Parathyroid adenoma (tissue), 2 donors: ENCODE results near the gene CHMP5.

Experiments used
- H2AFZ ChIP-seq: fragments of 300-600 bp; sonication (generic); one replicate; pipeline ENCODE4 v1.7.0; 2017; ENCODE audit warnings: antibody characterized with exemption, mild to moderate bottlenecking
- H3K27ac ChIP-seq: fragments of 300-600 bp; sonication (generic); one replicate; pipeline ENCODE4 v1.7.0; 2017
- H3K27me3 ChIP-seq: fragments of 300-600 bp; sonication (generic); one replicate; pipeline ENCODE4 v1.7.0; 2017; ENCODE audit warnings: low read length; ENCODE audit not compliant: control insufficient read depth, insufficient read depth
- H3K36me3 ChIP-seq: fragments of 300-600 bp; sonication (generic); one replicate; pipeline ENCODE4 v1.7.0; 2017; ENCODE audit warnings: low read length; ENCODE audit not compliant: control insufficient read depth, insufficient read depth
- H3K4me1 ChIP-seq: fragments of 300-600 bp; sonication (generic); one replicate; pipeline ENCODE4 v1.7.0; 2017; ENCODE audit warnings: control low read depth
- H3K4me2 ChIP-seq: fragments of 300-600 bp; sonication (generic); one replicate; pipeline ENCODE4 v1.7.0; 2017; ENCODE audit warnings: low read length
- H3K4me3 ChIP-seq: fragments of 300-600 bp; sonication (generic); one replicate; pipeline ENCODE4 v1.7.0; 2017; ENCODE audit warnings: low read depth, low read length
- H3K79me2 ChIP-seq: fragments of 300-600 bp; sonication (generic); one replicate; pipeline ENCODE4 v1.7.0; 2017; ENCODE audit warnings: control low read depth
- H3K9ac ChIP-seq: fragments of 300-600 bp; sonication (generic); one replicate; pipeline ENCODE4 v1.7.0; 2017; ENCODE audit warnings: mild to moderate bottlenecking
- H3K9me3 ChIP-seq: fragments of 300-600 bp; sonication (generic); one replicate; pipeline ENCODE4 v1.7.0; 2017; ENCODE audit warnings: low read length; ENCODE audit not compliant: control insufficient read depth
- CTCF ChIP-seq: fragments of 300-600 bp; sonication (generic); IDR thresholded peaks from one replicate; pipeline ENCODE4 v1.7.0; 2017; ENCODE audit warnings: antibody characterized with exemption, mild to moderate bottlenecking
- donor health status: primary hyperparathyroidism.

CHMP5 gene

GRCh38 chr9:33254211-33254610, 10.6 kb upstream of the CHMP5 start:
- no peak overlapping the region for H3K4me3 ChIP-seq
- H3K27me3 ChIP-seq = no peaks in the 10 kb centered on the region
- no peak overlapping the region for H3K27ac ChIP-seq
- H3K9ac ChIP-seq = no peak overlapping the region
- H3K4me1 ChIP-seq = no peaks in the 10 kb centered on the region
- no peaks in the 10 kb centered on the region for H3K9me3 ChIP-seq
- H2AFZ ChIP-seq = no peak overlapping the region
- no peaks in the 10 kb centered on the region for H3K36me3 ChIP-seq
- no peaks in the 10 kb centered on the region for H3K79me2 ChIP-seq
- TF ChIP-seq CTCF = no peak
- no peak overlapping the region for H3K4me2 ChIP-seq

- no peaks in the 10 kb centered on the region for H3K9me3 ChIP-seq
- H3K4me2 ChIP-seq = no peak overlapping the region
- no peaks in the 10 kb centered on the region for H3K36me3 ChIP-seq
- no peak overlapping the region for H3K4me3 ChIP-seq
- no peaks in the 10 kb centered on the region for H3K79me2 ChIP-seq
- TF ChIP-seq CTCF = no peak
- H2AFZ ChIP-seq = no peak overlapping the region
- no peaks in the 10 kb centered on the region for H3K4me1 ChIP-seq
- H3K9ac ChIP-seq = no peak overlapping the region
- no peaks in the 10 kb centered on the region for H3K27me3 ChIP-seq
- no peak overlapping the region for H3K27ac ChIP-seq
These were observed 9.8 kb upstream of the CHMP5 start for GRCh38 chr9:33255014-33255413.

GRCh38 chr9:33255471-33255870, 9.4 kb upstream of the CHMP5 start:
- Histone ChIP-seq H3K4me2 (no peak overlapping the region), H3K4me1 (no peaks in the 10 kb centered on the region), H3K9ac (no peak overlapping the region), H2AFZ (no peak overlapping the region), H3K27ac (no peak overlapping the region), H3K79me2 (no peaks in the 10 kb centered on the region), H3K4me3 (no peak overlapping the region), H3K36me3 (no peaks in the 10 kb centered on the region), H3K27me3 (no peaks in the 10 kb centered on the region), H3K9me3 (no peaks in the 10 kb centered on the region)
- no peak for TF ChIP-seq CTCF

- no peak for TF ChIP-seq CTCF
- H3K9ac ChIP-seq = no peak overlapping the region
- H2AFZ ChIP-seq = no peak overlapping the region
- H3K4me2 ChIP-seq = no peak overlapping the region
- H3K4me3 ChIP-seq = no peak overlapping the region
- H3K36me3 ChIP-seq = no peaks in the 10 kb centered on the region
- no peak overlapping the region for H3K27ac ChIP-seq
- no peaks in the 10 kb centered on the region for H3K9me3 ChIP-seq
- no peaks in the 10 kb centered on the region for H3K4me1 ChIP-seq
- no peaks in the 10 kb centered on the region for H3K27me3 ChIP-seq
- H3K79me2 ChIP-seq = no peaks in the 10 kb centered on the region
These were observed 8.6 kb upstream of the CHMP5 start for GRCh38 chr9:33256236-33256635.

- Histone ChIP-seq H3K9me3 (no peaks in the 10 kb centered on the region), H3K79me2 (no peaks in the 10 kb centered on the region), H3K4me3 (no peak overlapping the region), H3K9ac (no peak overlapping the region), H3K36me3 (no peaks in the 10 kb centered on the region), H3K27me3 (no peaks in the 10 kb centered on the region), H2AFZ (no peak overlapping the region), H3K4me1 (no peaks in the 10 kb centered on the region), H3K4me2 (no peak overlapping the region), H3K27ac (no peak overlapping the region)
- no peak for TF ChIP-seq CTCF
These were observed 7.6 kb upstream of the CHMP5 start for GRCh38 chr9:33257276-33257675.
